Neutrophil (primary cell): ENCODE results near the gene FAM78A.
"Not testable (repeated sequence)": the region's sequence is repeated elsewhere in the genome, so short reads cannot be mapped to it uniquely, and the experiment has no call there.

Experiments used
- H3K27ac ChIP-seq: fragments of 200-600 bp; sonication (generic); 2 replicates; pipeline ENCODE4 v1.5.1; 2016; ENCODE audit warnings: mild to moderate bottlenecking, moderate library complexity
- H3K27me3 ChIP-seq: fragments of 200-600 bp; sonication (generic); 2 replicates; pipeline ENCODE4 v1.6.0; 2016; ENCODE audit warnings: mild to moderate bottlenecking
- H3K36me3 ChIP-seq: fragments of 200-600 bp; sonication (generic); 2 replicates; pipeline ENCODE4 v1.5.1; 2017
- H3K4me1 ChIP-seq, 2 experiments: fragments of 200-600 bp in 1 of 2; sonication (generic) in 1 of 2; 1 replicate in 1 of 2; 2 replicates in 1 of 2; pipeline versions ENCODE4 v1.5.1 to v1.6.1; 2013 to 2016; ENCODE audit warnings: low read depth in 1 of 2, low read length in 1 of 2, mild to moderate bottlenecking in 1 of 2, moderate library complexity in 1 of 2; ENCODE audit not compliant: control insufficient read depth in 1 of 2, insufficient read depth in 1 of 2
- H3K4me3 ChIP-seq, 2 experiments: fragments of 200-600 bp in 1 of 2; sonication (generic) in 1 of 2; 1 replicate in 1 of 2; 2 replicates in 1 of 2; pipeline ENCODE4 v1.5.1; 2013 to 2016; ENCODE audit warnings: low read depth in 1 of 2, low read length in 1 of 2, mild to moderate bottlenecking in 1 of 2, moderate library complexity in 1 of 2
- H3K9me3 ChIP-seq: fragments of 200-600 bp; sonication (generic); 2 replicates; pipeline ENCODE4 v1.5.1; 2016
- CTCF ChIP-seq: fragments of 200-600 bp; sonication (generic); IDR thresholded peaks from 2 replicates; pipeline ENCODE4 v1.5.1; 2016; ENCODE audit warnings: antibody characterized with exemption

Gene FAM78A

GRCh38 chr9:131274674-131275331, 1.5 kb downstream of the FAM78A start:
- Histone ChIP-seq H3K36me3 (no peaks in the 10 kb centered on the region), H3K27ac (peak overlapping the region; percentile 89), H3K4me1 (peaks cover 59 to 65% of the 10 kb centered on the region in 2 experiments), H3K9me3 (no peaks in the 10 kb centered on the region), H3K4me3 (peak overlapping the region; percentile 79 to 92), H3K27me3 (peaks cover 12% of the 10 kb centered on the region)
- no peak for TF ChIP-seq CTCF

GRCh38 chr9:131273856-131274673, 2.2 kb downstream of the FAM78A start:
- H3K36me3 ChIP-seq, result no peaks in the 10 kb centered on the region
- H3K27ac ChIP-seq, result peak overlapping the region; percentile 89
- peaks cover 66 to 72% of the 10 kb centered on the region in 2 experiments for H3K4me1 ChIP-seq
- TF ChIP-seq CTCF, result no peak
- H3K4me3 ChIP-seq, result peak overlapping the region; percentile 79 to 92
- no peaks in the 10 kb centered on the region for H3K9me3 ChIP-seq
- peaks cover 4% of the 10 kb centered on the region for H3K27me3 ChIP-seq

DNA sequence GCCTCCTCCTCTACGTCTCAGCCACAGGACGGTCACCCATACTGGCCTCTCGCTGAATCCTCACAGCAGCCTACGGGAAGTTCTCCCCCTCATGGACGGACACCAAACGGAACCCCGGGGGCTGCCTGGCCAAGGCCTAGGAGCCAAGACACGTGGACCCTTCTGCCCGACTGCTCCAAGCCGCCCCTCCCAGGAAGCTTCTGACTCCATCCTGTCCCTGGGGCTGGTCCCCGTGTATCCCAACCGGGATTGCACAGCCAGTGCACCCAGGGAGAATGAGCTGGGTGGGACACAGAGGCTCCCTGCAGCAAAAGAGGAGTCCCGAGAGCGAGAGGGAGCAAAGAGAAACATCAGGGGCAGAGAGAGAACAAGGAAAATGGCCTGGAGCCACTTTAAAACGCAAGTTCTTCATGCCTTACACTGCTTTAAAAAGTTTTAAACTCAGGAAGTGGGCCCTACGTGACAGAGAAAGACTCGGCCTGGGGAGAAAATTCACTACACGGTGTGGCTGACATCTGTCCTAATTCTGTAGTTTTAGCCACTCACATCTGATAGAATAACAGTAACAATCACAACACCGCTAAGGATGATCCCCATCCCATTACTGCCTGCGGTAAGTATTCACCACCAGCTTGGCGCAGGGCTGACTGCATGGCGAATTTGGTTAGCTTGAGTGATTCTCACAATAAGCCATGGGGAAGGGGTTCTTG, 3.0 kb downstream of the FAM78A start:
- Histone ChIP-seq H3K27me3 (no peaks in the 10 kb centered on the region), H3K36me3 (no peaks in the 10 kb centered on the region), H3K4me1 (peaks cover 68 to 80% of the 10 kb centered on the region in 2 experiments), H3K9me3 (no peaks in the 10 kb centered on the region), H3K27ac (peak overlapping the region; percentile 89), H3K4me3 (peak overlapping the region; percentile 79 to 92)
- no peak for TF ChIP-seq CTCF

GRCh38 chr9:131272212-131272611, 4.1 kb downstream of the FAM78A start:
- peaks cover 77 to 91% of the 10 kb centered on the region in 2 experiments for H3K4me1 ChIP-seq
- H3K9me3 ChIP-seq, result no peaks in the 10 kb centered on the region
- peak overlapping the region in 1 of 2 experiments; percentile 79 for H3K4me3 ChIP-seq
- no peak for TF ChIP-seq CTCF
- no peaks in the 10 kb centered on the region for H3K27me3 ChIP-seq
- H3K36me3 ChIP-seq, result no peaks in the 10 kb centered on the region
- H3K27ac ChIP-seq, result peak overlapping the region; percentile 89

- Histone ChIP-seq H3K4me1 (peaks cover 84 to 98% of the 10 kb centered on the region in 2 experiments), H3K27me3 (no peaks in the 10 kb centered on the region), H3K4me3 (peak overlapping the region; percentile 56 to 58), H3K36me3 (no peaks in the 10 kb centered on the region), H3K9me3 (no peaks in the 10 kb centered on the region), H3K27ac (peak overlapping the region; percentile 89)
- TF ChIP-seq CTCF, result no peak
Measured at GRCh38 chr9:131271506-131271931, 4.8 kb downstream of the FAM78A start.

GRCh38 chr9:131271016-131271273, 5.4 kb downstream of the FAM78A start:
- Histone ChIP-seq H3K4me3 (peak overlapping the region; percentile 56 to 58), H3K27ac (peak overlapping the region; percentile 89), H3K4me1 (peaks cover 89 to 100% of the 10 kb centered on the region in 2 experiments)
- not testable (repeated sequence) for H3K9me3 ChIP-seq, H3K27me3 ChIP-seq, H3K36me3 ChIP-seq
